HG03520 (cell line): Measurements from ENCODE around the gene PTPN9.
"Not testable (repeated sequence)": the region's sequence is repeated elsewhere in the genome, so short reads cannot be mapped to it uniquely, and the experiment has no call there.

Experiments
- ATAC-seq: cut with Tn5 transposase; IDR thresholded peaks from one replicate; pipeline ENCODE4 v1.9.1; 2021; ENCODE audit warnings: mild to moderate bottlenecking, moderate library complexity; ENCODE audit not compliant: unreplicated experiment

PTPN9 gene

GRCh38 chr15:75532413-75533250 is 46.5 kb downstream of the PTPN9 start:
- no peak for ATAC-seq

- no peak for ATAC-seq
Measured at GRCh38 chr15:75531041-75531450, 48.1 kb downstream of the PTPN9 start.

- no peak for ATAC-seq
Measured at GRCh38 chr15:75530169-75530568, 48.9 kb downstream of the PTPN9 start.

- ATAC-seq, result not testable (repeated sequence)
Measured at GRCh38 chr15:75525756-75526155, 53.4 kb downstream of the PTPN9 start.

GRCh38 chr15:75523011-75523410 is 56.1 kb downstream of the PTPN9 start:
- ATAC-seq, result no peak

GRCh38 chr15:75517233-75517632 is 61.9 kb downstream of the PTPN9 start:
- ATAC-seq, result no peak

GRCh38 chr15:75508840-75509532 is 70.1 kb downstream of the PTPN9 start:
- no peak for ATAC-seq

GRCh38 chr15:75502360-75502759 is 76.8 kb downstream of the PTPN9 start:
- no peak for ATAC-seq

GRCh38 chr15:75493732-75494131 is 85.4 kb downstream of the PTPN9 start:
- no peak for ATAC-seq

GRCh38 chr15:75483961-75484360 is 95.2 kb downstream of the PTPN9 start:
- ATAC-seq, result no peak

GRCh38 chr15:75483556-75483955 is 95.6 kb downstream of the PTPN9 start:
- not testable (repeated sequence) for ATAC-seq

GRCh38 chr15:75483106-75483505 is 96.0 kb downstream of the PTPN9 start:
- ATAC-seq, result no peak

GRCh38 chr15:75480463-75480862 is 98.7 kb downstream of the PTPN9 start:
- not testable (repeated sequence) for ATAC-seq

GRCh38 chr15:75479670-75480069 is 99.4 kb downstream of the PTPN9 start:
- ATAC-seq, result no peak

- ATAC-seq, result not testable (repeated sequence)
Measured at GRCh38 chr15:75477094-75477493, 102.0 kb downstream of the PTPN9 start.

GRCh38 chr15:75468913-75469598 is 110.1 kb downstream of the PTPN9 start:
- no peak for ATAC-seq

GRCh38 chr15:75460646-75461045 is 118.5 kb downstream of the PTPN9 start:
- ATAC-seq, result no peak

- no peak for ATAC-seq
Measured at GRCh38 chr15:75459581-75459980, 119.5 kb downstream of the PTPN9 start.

GRCh38 chr15:75456710-75457109 is 122.4 kb downstream of the PTPN9 start:
- no peak for ATAC-seq

GRCh38 chr15:75455982-75456531 is 123.1 kb downstream of the PTPN9 start:
- ATAC-seq, result no peak

GRCh38 chr15:75455424-75455981 is 123.6 kb downstream of the PTPN9 start:
- no peak for ATAC-seq
